HepG2 (cell line): ENCODE measurements around the gene ATF3. TPM values are rescaled to one million over a fixed set of nuclear protein-coding genes. Genes with fewer than 3 reads are reported as not detected.

Experiments used
- ATAC-seq: fragments of 200-7000 bp; cut with Tn5 transposase; 3 replicates; pipeline ENCODE4 v1.9.1; 2020; ENCODE audit warnings: mild to moderate bottlenecking, moderate library complexity
- BruUV-seq: library from RNA; stranded (reverse); fragments of 400-500 nt; replicated peaks from 2 replicates; lab custom pipeline; 2021; lab: Mats Ljungman, UMichigan
- CTCF ChIA-PET: fragments of 300-600 bp; formaldehyde crosslinking; extraction: SDS; loops from one replicate; lab custom pipeline; 2021; ENCODE audit warnings: low total read pairs, inconsistent platforms, low intra/inter-chr PET ratio; lab: Yijun Ruan, JAX
- POLR2A ChIA-PET: fragments of 350-600 bp; sonication (Branson Sonifier 250); formaldehyde crosslinking; loops from one replicate; lab custom pipeline; 2020; ENCODE audit warnings: antibody characterized with exemption, inconsistent platforms; lab: Yijun Ruan, JAX
- DNase-seq: peaks from one replicate; pipeline ENCODE4 v3.0.0-alpha.2; 2015; ENCODE audit warnings: low spot score
- FAIRE-seq: peaks from 3 replicates; lab custom pipeline; 2011; peaks lifted over from hg19 to GRCh38; lab: Jason Lieb, UNC
- H2AFZ ChIP-seq: one replicate; pipeline ENCODE4 v1.6.1; 2011; ENCODE audit warnings: low read length, inconsistent platforms
- H3K27ac ChIP-seq: fragments of 300-600 bp; 3 replicates; pipeline ENCODE4 v1.8.0; 2011; ENCODE audit warnings: mixed run types, mild to moderate bottlenecking, mixed read lengths, low read length, inconsistent platforms; ENCODE audit not compliant: insufficient read depth; ENCODE audit errors: extremely low read length
- H3K27me3 ChIP-seq, 2 experiments: fragments of 200-600 bp in 1 of 2; 2 replicates in 1 of 2; 3 replicates in 1 of 2; pipeline versions ENCODE4 v1.6.0 to v1.8.0; 2011; ENCODE audit warnings: low read length in 2 of 2, mild to moderate bottlenecking in 2 of 2, moderate library complexity in 2 of 2, inconsistent platforms in 1 of 2; ENCODE audit not compliant: insufficient read depth in 2 of 2, control insufficient read depth in 1 of 2
- H3K36me3 ChIP-seq, 2 experiments: fragments of 200-600 bp in 1 of 2; replicated peaks in 1 of 2; 2 replicates in 1 of 2; 3 replicates in 1 of 2; pipeline versions ENCODE4 v1.5.1 to v1.8.0; 2011; ENCODE audit warnings: low read length in 2 of 2, inconsistent platforms in 1 of 2; ENCODE audit not compliant: insufficient read depth in 2 of 2, control insufficient read depth in 1 of 2
- H3K4me1 ChIP-seq: 2 replicates; pipeline ENCODE4 v1.5.1; 2012; ENCODE audit warnings: low read length, inconsistent platforms; ENCODE audit not compliant: insufficient read depth
- H3K4me2 ChIP-seq: 2 replicates; pipeline ENCODE4 v1.6.0; 2011; ENCODE audit warnings: low read depth, low read length, inconsistent platforms
- H3K4me3 ChIP-seq, 3 experiments: fragments of 200-600 bp in 1 of 3; sonication (generic), shearing (Covaris generic) in 1 of 3; replicated peaks in 1 of 3; 2 replicates each; pipeline ENCODE4 v1.5.1; 2011 to 2016; ENCODE audit warnings: low read length in 3 of 3, inconsistent platforms in 2 of 3, low read depth in 2 of 3, mild to moderate bottlenecking in 2 of 3, control low read depth in 1 of 3, mixed read lengths in 1 of 3; ENCODE audit not compliant: insufficient read depth in 1 of 3
- H3K79me2 ChIP-seq: one replicate; pipeline ENCODE4 v1.6.1; 2011; ENCODE audit warnings: low read length, inconsistent platforms; ENCODE audit not compliant: insufficient read depth
- H3K9ac ChIP-seq: 2 replicates; pipeline ENCODE4 v1.6.0; 2011; ENCODE audit warnings: mild to moderate bottlenecking, low read depth, low read length, inconsistent platforms; ENCODE audit not compliant: insufficient read depth
- H3K9me3 ChIP-seq: 2 replicates; pipeline ENCODE4 v1.5.1; 2012; ENCODE audit warnings: mild to moderate bottlenecking, low read length
- H4K20me1 ChIP-seq: 2 replicates; pipeline ENCODE4 v1.6.0; 2011; ENCODE audit warnings: inconsistent platforms, mild to moderate bottlenecking, low read length, moderate library complexity; ENCODE audit not compliant: insufficient read depth
- ARNT2 ChIP-seq: sonication (generic); formaldehyde crosslinking; IDR thresholded peaks from 2 replicates; pipeline ENCODE4 v1.8.0; 2022; ENCODE audit warnings: mild to moderate bottlenecking, low read depth, missing genetic modification reagents, moderate library complexity
- DR1 ChIP-seq: sonication (generic); formaldehyde crosslinking; IDR thresholded peaks from 2 replicates; pipeline ENCODE4 v1.8.0; 2021; ENCODE audit warnings: mild to moderate bottlenecking, missing genetic modification reagents, inconsistent platforms
- MIXL1 ChIP-seq: IDR thresholded peaks from 2 replicates; pipeline ENCODE4 v1.6.1; 2016
- SKIL ChIP-seq: sonication (generic); formaldehyde crosslinking; IDR thresholded peaks from 2 replicates; pipeline ENCODE4 v1.8.0; 2022; ENCODE audit warnings: missing genetic modification reagents, mild to moderate bottlenecking, moderate library complexity, borderline replicate concordance
- U2AF2 ChIP-seq: fragments of 200-400 bp; formaldehyde crosslinking; IDR thresholded peaks from 2 replicates; pipeline ENCODE4 v1.6.1; 2017; ENCODE audit warnings: low read depth, mild to moderate bottlenecking, low read length
- ZBTB3 ChIP-seq: sonication (generic); formaldehyde crosslinking; IDR thresholded peaks from 2 replicates; pipeline ENCODE4 v1.4.0; 2020; ENCODE audit warnings: low read depth, mild to moderate bottlenecking, moderate library complexity, missing genetic modification reagents, borderline replicate concordance
- ZNF333 ChIP-seq: sonication (generic); formaldehyde crosslinking; IDR thresholded peaks from 2 replicates; pipeline ENCODE4 v1.4.0; 2020; ENCODE audit warnings: mild to moderate bottlenecking, missing genetic modification reagents, borderline replicate concordance
- ZNF362 ChIP-seq: sonication (generic); formaldehyde crosslinking; IDR thresholded peaks from 2 replicates; pipeline ENCODE4 v1.4.0; 2020; ENCODE audit warnings: missing genetic modification reagents, mild to moderate bottlenecking, borderline replicate concordance
- ZNF546 ChIP-seq: sonication (generic); formaldehyde crosslinking; conservative IDR thresholded peaks from 2 replicates; pipeline ENCODE4 v1.8.1; 2023; ENCODE audit warnings: mild to moderate bottlenecking, missing genetic modification reagents
- ZNF646 ChIP-seq: sonication (generic); formaldehyde crosslinking; IDR thresholded peaks from 2 replicates; pipeline ENCODE4 v1.9.0; 2021; ENCODE audit warnings: mild to moderate bottlenecking, missing genetic modification reagents
- ZNF672 ChIP-seq: sonication (generic); formaldehyde crosslinking; IDR thresholded peaks from 2 replicates; pipeline ENCODE4 v1.8.1; 2022; ENCODE audit warnings: missing genetic modification reagents
- ZNF891 ChIP-seq: sonication (generic); formaldehyde crosslinking; IDR thresholded peaks from 2 replicates; pipeline ENCODE4 v1.5.0; 2020; ENCODE audit warnings: mild to moderate bottlenecking, missing genetic modification reagents
- WGBS: methylation state at CpG from one replicate; pipeline ENCODE4 v1.1.6; 2017; ENCODE audit warnings: low lambda C conversion rate; 5-methylcytosine and 5-hydroxymethylcytosine counted together
- in situ Hi-C: cut with HindIII; loops from 2 replicates; pipeline ENCODE4 v1.10.0; 2017; ENCODE audit warnings: low pct_unique_long_range_greater_than_20kb; ENCODE audit not compliant: extremely low pct_ligation_motif_present
- intact Hi-C: fragments of 100-400 bp; cut with micrococcal nuclease; formaldehyde crosslinking; loops from one replicate; pipeline ENCODE4 v1.10.0; 2022; ENCODE audit not compliant: unreplicated experiment
- polyA plus RNA-seq, 8 experiments: library from polyadenylated mRNA; depleted of rRNA in 3 of 8; stranded (reverse) in 7 of 8; unstranded in 1 of 8; fragments of >200 nt; fragmentation: Illumina TruSeq in 4 of 8; extraction: Trizol in 4 of 8; gene quantifications; 2 replicates each; pipeline versions ENCODE4 v1.2.1 to v1.2.3, GENCODE V29; 2011 to 2016; ENCODE audit warnings: low read depth in 4 of 8, missing spikeins in 1 of 8, mixed read lengths in 1 of 8; ENCODE audit not compliant: insufficient read depth in 1 of 8
- total RNA-seq, 5 experiments: library from RNA; depleted of rRNA; stranded (reverse); fragments of >200 nt; fragmentation: Illumina TruSeq; extraction: Trizol; gene quantifications; 2 replicates each; pipeline ENCODE4 v1.2.3, GENCODE V29; 2016; ENCODE audit warnings: low read depth in 1 of 5

ATF3 gene
- total and polyA plus RNA-seq, 2 of the 13 experiments (the other 11 are each of a cell fraction or from before 2014, with no cell fraction given) = 5.0 to 13.0 TPM

- POLR2A ChIA-PET = no interaction called here
- ATAC-seq (no peak), FAIRE-seq (no peak), DNase-seq (no peak)
- no TSS peak for BruUV-seq
- Histone ChIP-seq H3K4me3 (no peak overlapping the region), H3K9ac (no peak overlapping the region), H3K4me2 (no peak overlapping the region), H3K27me3 (no peaks in the 10 kb centered on the region; a peak in 1 of 5 replicates), H3K79me2 (no peaks in the 10 kb centered on the region), H3K36me3 (no peaks in the 10 kb centered on the region), H2AFZ (no peak overlapping the region), H3K4me1 (peaks cover 15% of the 10 kb centered on the region), H4K20me1 (no peaks in the 10 kb centered on the region), H3K9me3 (no peaks in the 10 kb centered on the region), H3K27ac (no peak overlapping the region)
- in situ Hi-C loops = no loop called here
- TF ChIP-seq MIXL1 (CRISPR knock-in tag) (no peak), ZNF646 (CRISPR knock-in tag) (no peak), DR1 (CRISPR knock-in tag) (no peak), ZNF891 (CRISPR knock-in tag) (no peak), ZNF546 (no peak), U2AF2 (no peak), ZBTB3 (no peak), ZNF672 (CRISPR knock-in tag) (no peak), ZNF333 (CRISPR knock-in tag) (no peak), SKIL (CRISPR knock-in tag) (no peak), ARNT2 (no peak), ZNF362 (no peak)
- CTCF ChIA-PET = no interaction called here
- 64% methylated on average over 3 of the region's 3 CpGs for WGBS
- intact Hi-C loops = loop anchor here (10.0 kb wide), 1 partner anchor 83 kb away; no protein-coding TSS in a partner anchor
These were observed 40.9 kb upstream of the ATF3 start for GRCh38 chr1:212567638-212568037.
